Kidney (tissue), 14 donors: ENCODE data around the gene TMEM9. TPM values are rescaled to one million over a fixed set of nuclear protein-coding genes. Genes with fewer than 3 reads are reported as not detected.

Experiments
- DNase-seq, 5 donors: peaks; one replicate each; pipeline ENCODE4 v3.0.0-alpha.2; 2013 to 2020
- FAIRE-seq: peaks from 2 replicates; lab custom pipeline; 2012; peaks lifted over from hg19 to GRCh38; lab: Jason Lieb, UNC
- H3K27ac ChIP-seq, 2 donors: one replicate each; pipeline ENCODE4 v1.7.0; 2013; ENCODE audit warnings: low read depth in 2 of 2, low read length in 2 of 2, inconsistent platforms in 1 of 2
- H3K27me3 ChIP-seq: one replicate; pipeline ENCODE4 v1.7.1; 2013; ENCODE audit warnings: low read length, inconsistent platforms; ENCODE audit not compliant: control insufficient read depth, insufficient read depth
- H3K36me3 ChIP-seq, 3 donors: one replicate each; pipeline versions ENCODE4 v1.7.0 to v1.7.1; 2013; ENCODE audit warnings: low read length in 3 of 3, control low read depth in 1 of 3, inconsistent platforms in 1 of 3; ENCODE audit not compliant: insufficient read depth in 3 of 3, control insufficient read depth in 2 of 3
- H3K4me1 ChIP-seq, 3 donors: one replicate each; pipeline versions ENCODE4 v1.7.0 to v1.7.1; 2013; ENCODE audit warnings: low read length in 3 of 3, inconsistent platforms in 1 of 3, low read depth in 1 of 3; ENCODE audit not compliant: control insufficient read depth in 2 of 3, insufficient read depth in 2 of 3
- H3K4me3 ChIP-seq, 3 donors: one replicate each; pipeline versions ENCODE4 v1.7.0 to v1.8.1; 2013; ENCODE audit warnings: low read length in 3 of 3, control low read depth in 1 of 3, inconsistent platforms in 1 of 3
- H3K9ac ChIP-seq, 3 donors: one replicate each; pipeline versions ENCODE4 v1.7.0 to v1.7.1; 2013; ENCODE audit warnings: low read length in 3 of 3, control low read depth in 1 of 3, inconsistent platforms in 1 of 3
- H3K9me3 ChIP-seq, 3 donors: one replicate each; pipeline versions ENCODE4 v1.7.0 to v1.7.1; 2013; ENCODE audit warnings: low read length in 3 of 3, control low read depth in 1 of 3, inconsistent platforms in 1 of 3; ENCODE audit not compliant: control insufficient read depth in 2 of 3, insufficient read depth in 1 of 3
- intact Hi-C: fragments of 100-400 bp; cut with DNase I; formaldehyde crosslinking; loops from one replicate; pipeline ENCODE4 v1.11.1; 2022
- polyA plus RNA-seq: library from polyadenylated mRNA; stranded (reverse); fragments of 350-450 nt; fragmentation: Illumina TruSeq; extraction: RNeasy Lipid Tissue Mini Kit (QIAGEN cat#74804); gene quantifications from one replicate; pipeline ENCODE4 v1.2.3, GENCODE V29; 2014; ENCODE audit warnings: low read depth, low replicate concordance; ENCODE audit not compliant: insufficient read depth
- total RNA-seq: library from RNA; stranded (reverse); fragmentation: NEBNext Ultra II Directional; extraction: Animal tissue kit (Norgen Biotek cat#: 25700); gene quantifications from one replicate; pipeline ENCODE4 v1.2.1, GENCODE V29; 2021
- TF ChIP-seq, protein P1 (sequence below): IDR thresholded peaks from 3 replicates; pipeline ENCODE4 v1.5.1; 2012; ENCODE audit warnings: mild to moderate bottlenecking, moderate library complexity, borderline replicate concordance; ENCODE audit not compliant: insufficient read depth; ENCODE audit errors: extremely low read depth
- donor health status: control.
- donor health status: control.
- donor health status: control.
- donor health status: control.
- donor health status: control.
- donor health status: DM: yes; HTN: yes; CAD: no.
- donor health status: Normal renal cell carcinoma (clear cell type).

The TMEM9 gene
- total and polyA plus RNA-seq, 2 donors from 2014 or later, result 81.9 to 166 TPM

DNA sequence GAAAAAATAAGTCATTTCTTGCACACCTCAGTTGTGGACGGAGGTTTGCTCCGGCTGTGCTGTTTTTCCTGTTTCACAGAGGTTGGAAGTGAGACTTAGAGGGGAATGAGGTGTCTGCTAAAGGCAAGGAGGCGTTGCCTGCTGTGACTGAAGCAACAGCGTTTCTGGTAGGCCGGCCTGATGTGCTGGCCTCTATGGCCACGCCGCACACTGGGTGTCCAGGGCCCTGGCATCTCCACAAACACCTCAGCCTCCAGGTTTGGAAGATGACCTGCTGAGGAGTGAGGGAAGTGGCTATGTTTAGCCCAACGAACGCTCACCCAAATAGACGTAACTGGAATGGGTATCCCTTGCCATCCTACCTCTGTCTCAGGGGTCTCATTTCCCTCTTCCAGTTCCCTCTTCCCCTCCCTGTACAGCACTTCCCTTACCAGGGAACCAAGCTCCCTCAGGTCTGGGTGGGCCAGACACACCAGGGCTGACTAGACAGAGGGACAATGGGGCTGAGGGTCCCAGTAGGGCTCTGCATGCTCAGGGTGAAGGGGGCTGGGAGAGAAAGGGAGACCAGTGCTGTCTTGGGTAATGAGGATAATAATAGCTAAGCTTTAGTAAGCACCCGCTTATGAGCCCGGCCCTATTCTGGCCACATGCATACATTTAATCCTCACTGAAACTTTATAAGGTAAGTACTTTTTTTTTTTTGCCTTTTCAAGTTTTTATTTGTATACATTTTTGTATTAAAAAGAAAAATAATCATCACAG lies 53.9 kb downstream of the TMEM9 start:
- Histone ChIP-seq H3K4me3 (no peak overlapping the region), H3K4me1 (no peaks in the 10 kb centered on the region), H3K36me3 (no peaks in the 10 kb centered on the region), H3K9me3 (no peaks in the 10 kb centered on the region), H3K27ac (no peak overlapping the region), H3K27me3 (no peaks in the 10 kb centered on the region), H3K9ac (no peak overlapping the region)
- TF ChIP-seq, protein P1, sequence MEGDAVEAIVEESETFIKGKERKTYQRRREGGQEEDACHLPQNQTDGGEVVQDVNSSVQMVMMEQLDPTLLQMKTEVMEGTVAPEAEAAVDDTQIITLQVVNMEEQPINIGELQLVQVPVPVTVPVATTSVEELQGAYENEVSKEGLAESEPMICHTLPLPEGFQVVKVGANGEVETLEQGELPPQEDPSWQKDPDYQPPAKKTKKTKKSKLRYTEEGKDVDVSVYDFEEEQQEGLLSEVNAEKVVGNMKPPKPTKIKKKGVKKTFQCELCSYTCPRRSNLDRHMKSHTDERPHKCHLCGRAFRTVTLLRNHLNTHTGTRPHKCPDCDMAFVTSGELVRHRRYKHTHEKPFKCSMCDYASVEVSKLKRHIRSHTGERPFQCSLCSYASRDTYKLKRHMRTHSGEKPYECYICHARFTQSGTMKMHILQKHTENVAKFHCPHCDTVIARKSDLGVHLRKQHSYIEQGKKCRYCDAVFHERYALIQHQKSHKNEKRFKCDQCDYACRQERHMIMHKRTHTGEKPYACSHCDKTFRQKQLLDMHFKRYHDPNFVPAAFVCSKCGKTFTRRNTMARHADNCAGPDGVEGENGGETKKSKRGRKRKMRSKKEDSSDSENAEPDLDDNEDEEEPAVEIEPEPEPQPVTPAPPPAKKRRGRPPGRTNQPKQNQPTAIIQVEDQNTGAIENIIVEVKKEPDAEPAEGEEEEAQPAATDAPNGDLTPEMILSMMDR, result no peak
- intact Hi-C loops, result no loop called here
- no peak for DNase-seq
- no peak for FAIRE-seq

DNA sequence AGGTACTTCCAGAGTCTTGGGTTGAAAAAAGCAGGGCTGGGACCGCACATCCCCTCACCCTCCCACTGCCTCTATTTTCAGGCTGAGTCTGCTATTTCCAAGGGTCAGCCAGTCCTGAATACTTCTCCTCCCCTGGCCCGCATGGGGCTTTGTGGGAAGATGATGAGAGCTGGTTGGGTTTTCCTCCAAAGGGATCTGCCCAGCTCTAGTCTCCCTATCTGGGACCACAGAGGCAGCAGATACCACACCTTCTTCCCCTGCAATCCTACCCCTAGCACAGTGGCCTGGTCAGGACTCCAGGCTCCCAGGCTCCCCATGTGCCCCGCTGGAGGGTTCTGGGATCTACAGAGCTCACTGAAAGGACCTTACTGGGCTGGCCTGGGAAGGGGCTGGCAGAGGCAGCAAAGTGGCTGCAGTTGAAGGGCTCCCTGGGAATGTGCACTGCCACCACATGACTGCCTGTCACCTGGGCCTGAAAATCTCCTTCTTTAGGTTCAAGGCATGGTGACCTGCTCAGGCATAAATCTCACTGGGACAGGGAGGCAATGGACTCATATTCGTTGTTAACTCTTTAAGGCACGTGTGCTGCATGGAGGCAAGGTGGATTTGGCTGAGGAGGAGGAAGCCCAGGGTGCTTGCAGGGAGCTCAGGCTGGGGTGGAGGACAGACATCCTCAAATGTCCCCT lies 55.1 kb downstream of the TMEM9 start:
- no peak overlapping the region for H3K9ac ChIP-seq
- intact Hi-C loops, result no loop called here

DNA sequence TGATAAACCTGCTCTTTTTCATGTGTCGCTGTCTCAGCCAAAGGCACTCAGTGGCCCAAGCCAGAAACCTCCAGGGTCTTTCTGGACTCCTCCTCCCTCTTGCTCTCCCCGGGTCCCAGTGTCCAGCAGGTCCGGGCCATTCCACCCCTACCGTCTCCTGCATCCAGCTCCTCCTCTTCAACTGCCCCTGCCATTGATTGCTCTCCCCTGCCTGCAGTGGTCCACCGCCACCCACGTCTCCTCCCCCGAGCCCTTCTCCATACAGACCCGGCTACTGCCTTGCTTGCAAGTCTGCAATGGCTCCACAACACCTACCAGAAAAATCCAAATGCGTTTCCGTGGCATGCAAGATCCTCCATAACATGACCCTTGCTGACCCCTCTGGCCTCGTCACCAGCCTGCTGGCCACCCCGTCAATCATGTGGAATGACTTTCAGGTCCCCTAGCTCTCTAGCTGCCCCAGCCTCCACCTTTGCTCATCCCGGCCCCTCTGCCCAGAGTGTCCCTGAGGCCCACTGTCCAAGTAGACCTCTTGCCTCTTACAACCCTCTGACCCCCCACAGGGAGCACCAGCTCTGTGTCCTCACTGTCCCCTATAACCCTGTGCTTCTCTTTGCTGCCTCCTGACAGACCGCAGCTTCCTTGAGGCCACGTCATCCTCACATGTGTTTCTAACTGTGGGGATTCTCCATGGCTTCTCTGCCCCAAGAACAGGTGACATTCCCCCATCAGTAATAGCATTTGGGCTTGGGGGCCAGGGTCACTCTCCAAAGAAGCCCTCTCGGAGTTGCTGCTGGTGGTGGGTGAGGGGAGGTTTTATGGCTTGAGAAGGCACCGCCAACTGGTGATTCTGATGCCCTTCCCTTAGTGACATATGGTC lies 57.1 kb downstream of the TMEM9 start:
- FAIRE-seq (no peak), DNase-seq (peak in 1 of 5 donors; percentile 20)
- Histone ChIP-seq H3K36me3 (no peaks in the 10 kb centered on the region), H3K4me3 (no peak overlapping the region), H3K9me3 (no peaks in the 10 kb centered on the region), H3K4me1 (no peaks in the 10 kb centered on the region), H3K27me3 (no peaks in the 10 kb centered on the region), H3K9ac (no peak overlapping the region), H3K27ac (no peak overlapping the region)
- TF ChIP-seq, protein P1, result no peak
- intact Hi-C loops, result no loop called here

More for the DNA sequence above, 55.1 kb downstream of the TMEM9 start:
- H3K9me3 ChIP-seq, result no peaks in the 10 kb centered on the region
- FAIRE-seq, result no peak
- H3K4me1 ChIP-seq, result no peaks in the 10 kb centered on the region
- TF ChIP-seq, protein P1, result no peak
- H3K4me3 ChIP-seq, result no peak overlapping the region
- no peaks in the 10 kb centered on the region for H3K27me3 ChIP-seq
- DNase-seq, result peak in 3 of 5 donors; percentile 51 to 68 (median 67)
- H3K36me3 ChIP-seq, result no peaks in the 10 kb centered on the region
- H3K27ac ChIP-seq, result no peak overlapping the region
